ENCODE results near the gene BAIAP2L1. TPM values are rescaled to one million over a fixed set of nuclear protein-coding genes. Genes with fewer than 3 reads are reported as not detected.
"Not testable (repeated sequence)": the region's sequence is repeated elsewhere in the genome, so short reads cannot be mapped to it uniquely, and the experiment has no call there.

BAIAP2L1 gene
- polyA plus RNA-seq, 1 donor (not counting 4 experiments of a cell fraction or from before 2014, with no cell fraction given): 41.7 TPM

- no peaks in the 10 kb centered on the region for H3K27me3 ChIP-seq (ENCODE audit: control insufficient read depth, extremely low read depth, insufficient read depth, low read length)
- no peak overlapping the region for H3K9ac ChIP-seq (ENCODE audit: control insufficient read depth, extremely low read depth, insufficient read depth, low read length)
- no peaks in the 10 kb centered on the region for H4K20me1 ChIP-seq (ENCODE audit: control insufficient read depth, extremely low read depth, insufficient read depth, low read length)
- H3K4me2 ChIP-seq (ENCODE audit: control insufficient read depth, extremely low read depth, insufficient read depth, low read depth, low read length): no peak overlapping the region
- DNase-seq (ENCODE audit: low read depth, low spot score) (no peak), FAIRE-seq (no peak)
- H3K9me1 ChIP-seq (ENCODE audit: control insufficient read depth, extremely low read depth, insufficient read depth, low read length): no peaks in the 10 kb centered on the region
- no peak overlapping the region for H2AFZ ChIP-seq (ENCODE audit: control insufficient read depth, low read length)
- no peaks in the 10 kb centered on the region for H3K9me3 ChIP-seq (ENCODE audit: control insufficient read depth, low read depth, low read length)
- H3K36me3 ChIP-seq (ENCODE audit: control insufficient read depth in 2 of 2, extremely low read depth in 1 of 2, insufficient read depth in 2 of 2, low read length in 2 of 2): no peaks in the 10 kb centered on the region
- dilution Hi-C loops (cut with MboI; ENCODE audit: extremely low pct_ligation_motif_present, low sequenced_read_pairs): no loop called here
- no peak overlapping the region for H3K27ac ChIP-seq (ENCODE audit: control insufficient read depth, insufficient read depth, low read length)
- TF ChIP-seq EZH2 (IDR thresholded peaks at IDR 0.05; ENCODE audit: low read length) (no peak), CTCF (optimal IDR thresholded peaks at IDR 0.05 in 1 of 3, IDR thresholded peaks at IDR 0.05 in 1 of 3, conservative IDR thresholded peaks at IDR 0.05 in 1 of 3; ENCODE audit: extremely low read depth in 1 of 3, insufficient read depth in 2 of 3, low read length in 3 of 3) (no peak)
- H3K4me1 ChIP-seq (ENCODE audit: control insufficient read depth, extremely low read depth, insufficient read depth, low read length): peaks cover 23% of the 10 kb centered on the region
- no peak overlapping the region for H3K4me3 ChIP-seq (ENCODE audit: control insufficient read depth in 2 of 3, extremely low read depth in 1 of 3, insufficient read depth in 2 of 3, low read depth in 1 of 3, low read length in 3 of 3)
- H3K79me2 ChIP-seq (ENCODE audit: control insufficient read depth, insufficient read depth, low read length): no peaks in the 10 kb centered on the region
These were observed 13.5 kb upstream of the BAIAP2L1 start for GRCh38 chr7:98414205-98414900.

GRCh38 chr7:98413655-98414054 lies 12.8 kb upstream of the BAIAP2L1 start:
- H3K27ac ChIP-seq (ENCODE audit: control insufficient read depth, insufficient read depth, low read length); dilution Hi-C loops (cut with MboI; ENCODE audit: extremely low pct_ligation_motif_present, low sequenced_read_pairs); H3K9me3 ChIP-seq (ENCODE audit: control insufficient read depth, low read depth, low read length): not testable (repeated sequence)

GRCh38 chr7:98409843-98410242 lies 9.0 kb upstream of the BAIAP2L1 start:
- Histone ChIP-seq H3K9me1 (ENCODE audit: control insufficient read depth, extremely low read depth, insufficient read depth, low read length) (no peaks in the 10 kb centered on the region), H4K20me1 (ENCODE audit: control insufficient read depth, extremely low read depth, insufficient read depth, low read length) (no peaks in the 10 kb centered on the region), H3K79me2 (ENCODE audit: control insufficient read depth, insufficient read depth, low read length) (no peaks in the 10 kb centered on the region), H3K4me1 (ENCODE audit: control insufficient read depth, extremely low read depth, insufficient read depth, low read length) (no peaks in the 10 kb centered on the region), H3K4me2 (ENCODE audit: control insufficient read depth, extremely low read depth, insufficient read depth, low read depth, low read length) (no peak overlapping the region), H3K9ac (ENCODE audit: control insufficient read depth, extremely low read depth, insufficient read depth, low read length) (no peak overlapping the region), H3K27ac (ENCODE audit: control insufficient read depth, insufficient read depth, low read length) (no peak overlapping the region), H3K27me3 (ENCODE audit: control insufficient read depth, extremely low read depth, insufficient read depth, low read length) (no peaks in the 10 kb centered on the region), H3K36me3 (ENCODE audit: control insufficient read depth in 2 of 2, extremely low read depth in 1 of 2, insufficient read depth in 2 of 2, low read length in 2 of 2) (no peaks in the 10 kb centered on the region), H2AFZ (ENCODE audit: control insufficient read depth, low read length) (no peak overlapping the region), H3K4me3 (ENCODE audit: control insufficient read depth in 2 of 3, extremely low read depth in 1 of 3, insufficient read depth in 2 of 3, low read depth in 1 of 3, low read length in 3 of 3) (no peak overlapping the region), H3K9me3 (ENCODE audit: control insufficient read depth, low read depth, low read length) (no peaks in the 10 kb centered on the region)
- dilution Hi-C loops (cut with MboI; ENCODE audit: extremely low pct_ligation_motif_present, low sequenced_read_pairs): no loop called here
- TF ChIP-seq CTCF (optimal IDR thresholded peaks at IDR 0.05 in 1 of 3, IDR thresholded peaks at IDR 0.05 in 1 of 3, conservative IDR thresholded peaks at IDR 0.05 in 1 of 3; ENCODE audit: extremely low read depth in 1 of 3, insufficient read depth in 2 of 3, low read length in 3 of 3) (no peak), EZH2 (IDR thresholded peaks at IDR 0.05; ENCODE audit: low read length) (no peak)
- DNase-seq (ENCODE audit: low read depth, low spot score) (no peak), FAIRE-seq (no peak)

More at GRCh38 chr7:98413655-98414054, 12.8 kb upstream of the BAIAP2L1 start:
- not testable (repeated sequence) for H3K9ac ChIP-seq (ENCODE audit: control insufficient read depth, extremely low read depth, insufficient read depth, low read length); H3K4me3 ChIP-seq (ENCODE audit: control insufficient read depth in 2 of 3, extremely low read depth in 1 of 3, insufficient read depth in 2 of 3, low read depth in 1 of 3, low read length in 3 of 3); H2AFZ ChIP-seq (ENCODE audit: control insufficient read depth, low read length); H3K27me3 ChIP-seq (ENCODE audit: control insufficient read depth, extremely low read depth, insufficient read depth, low read length); H4K20me1 ChIP-seq (ENCODE audit: control insufficient read depth, extremely low read depth, insufficient read depth, low read length); H3K4me2 ChIP-seq (ENCODE audit: control insufficient read depth, extremely low read depth, insufficient read depth, low read depth, low read length); FAIRE-seq; H3K79me2 ChIP-seq (ENCODE audit: control insufficient read depth, insufficient read depth, low read length); DNase-seq (ENCODE audit: low read depth, low spot score); H3K9me1 ChIP-seq (ENCODE audit: control insufficient read depth, extremely low read depth, insufficient read depth, low read length); H3K36me3 ChIP-seq (ENCODE audit: control insufficient read depth in 2 of 2, extremely low read depth in 1 of 2, insufficient read depth in 2 of 2, low read length in 2 of 2)
- H3K4me1 ChIP-seq (ENCODE audit: control insufficient read depth, extremely low read depth, insufficient read depth, low read length): peaks cover 16% of the 10 kb centered on the region

- H3K4me1 ChIP-seq (ENCODE audit: control insufficient read depth, extremely low read depth, insufficient read depth, low read length); H4K20me1 ChIP-seq (ENCODE audit: control insufficient read depth, extremely low read depth, insufficient read depth, low read length); H3K4me3 ChIP-seq (ENCODE audit: control insufficient read depth in 2 of 3, extremely low read depth in 1 of 3, insufficient read depth in 2 of 3, low read depth in 1 of 3, low read length in 3 of 3); H3K9me1 ChIP-seq (ENCODE audit: control insufficient read depth, extremely low read depth, insufficient read depth, low read length); H2AFZ ChIP-seq (ENCODE audit: control insufficient read depth, low read length); H3K79me2 ChIP-seq (ENCODE audit: control insufficient read depth, insufficient read depth, low read length); DNase-seq (ENCODE audit: low read depth, low spot score); H3K27me3 ChIP-seq (ENCODE audit: control insufficient read depth, extremely low read depth, insufficient read depth, low read length); H3K9ac ChIP-seq (ENCODE audit: control insufficient read depth, extremely low read depth, insufficient read depth, low read length); H3K9me3 ChIP-seq (ENCODE audit: control insufficient read depth, low read depth, low read length); dilution Hi-C loops (cut with MboI; ENCODE audit: extremely low pct_ligation_motif_present, low sequenced_read_pairs); H3K36me3 ChIP-seq (ENCODE audit: control insufficient read depth in 2 of 2, extremely low read depth in 1 of 2, insufficient read depth in 2 of 2, low read length in 2 of 2); FAIRE-seq; H3K4me2 ChIP-seq (ENCODE audit: control insufficient read depth, extremely low read depth, insufficient read depth, low read depth, low read length); H3K27ac ChIP-seq (ENCODE audit: control insufficient read depth, insufficient read depth, low read length): not testable (repeated sequence)
These were observed 7.3 kb upstream of the BAIAP2L1 start for GRCh38 chr7:98408146-98408545.

All from keratinocyte (primary cell).